Middle frontal gyrus (tissue), 1 donor: ENCODE data around the gene ECHDC3.
A peak's percentile ranks its signal among the peaks of the same experiment; 100 is the strongest.

Experiments used
- DNase-seq: peaks from one replicate; pipeline ENCODE4 v3.0.0-alpha.2; 2015; ENCODE audit warnings: low spot score; ENCODE audit errors: extremely low spot score

The ECHDC3 gene

DNA sequence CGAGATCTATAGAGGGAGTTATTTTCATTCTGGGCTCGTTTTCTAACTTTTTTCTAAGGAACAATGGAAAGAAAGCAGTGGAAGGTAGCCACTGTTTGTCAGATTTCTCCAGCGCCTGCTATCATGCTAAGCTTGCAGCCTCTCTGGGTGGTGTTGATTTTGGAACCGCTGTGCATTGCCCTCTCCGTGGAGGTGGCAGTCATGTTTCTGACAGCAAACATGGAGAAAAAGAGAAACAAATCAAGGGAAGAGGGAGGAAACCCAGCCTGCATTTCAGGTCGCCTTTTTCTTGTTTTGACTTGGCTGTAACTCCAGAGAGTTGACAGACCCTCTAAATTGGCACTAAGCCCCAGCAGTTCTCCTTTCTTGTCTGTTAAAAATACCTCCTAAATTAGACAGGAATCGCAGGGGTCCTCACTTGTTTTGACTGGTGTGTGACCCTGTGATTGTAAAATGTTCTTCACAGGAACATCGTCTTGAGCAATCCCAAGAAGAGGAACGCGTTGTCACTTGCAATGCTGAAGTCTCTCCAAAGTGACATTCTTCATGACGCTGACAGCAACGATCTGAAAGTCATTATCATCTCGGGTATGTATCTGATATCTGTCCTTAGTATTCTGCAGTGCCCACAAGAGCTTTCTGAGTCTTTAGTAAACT lies 4.8 kb downstream of the ECHDC3 start:
- DNase-seq: no peak

DNA sequence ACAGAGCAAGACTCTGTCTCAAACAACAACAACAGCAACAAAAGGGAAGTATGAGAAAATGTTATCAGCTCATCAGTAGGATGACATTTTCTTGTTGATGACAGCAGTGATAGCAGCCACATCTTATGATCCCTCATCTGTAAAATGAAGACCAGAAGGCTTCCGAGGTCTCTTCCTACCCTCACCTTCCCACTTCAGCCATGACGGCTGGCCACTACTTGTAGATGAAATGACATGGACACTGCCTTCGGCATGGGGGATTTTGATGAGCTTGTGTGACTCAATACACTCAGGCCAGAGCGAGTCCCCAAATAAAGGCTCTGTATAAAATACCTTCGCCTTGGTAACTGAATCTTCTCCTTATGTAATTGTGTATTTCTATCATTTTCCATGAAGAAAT lies 6.7 kb downstream of the ECHDC3 start:
- DNase-seq: no peak

DNA sequence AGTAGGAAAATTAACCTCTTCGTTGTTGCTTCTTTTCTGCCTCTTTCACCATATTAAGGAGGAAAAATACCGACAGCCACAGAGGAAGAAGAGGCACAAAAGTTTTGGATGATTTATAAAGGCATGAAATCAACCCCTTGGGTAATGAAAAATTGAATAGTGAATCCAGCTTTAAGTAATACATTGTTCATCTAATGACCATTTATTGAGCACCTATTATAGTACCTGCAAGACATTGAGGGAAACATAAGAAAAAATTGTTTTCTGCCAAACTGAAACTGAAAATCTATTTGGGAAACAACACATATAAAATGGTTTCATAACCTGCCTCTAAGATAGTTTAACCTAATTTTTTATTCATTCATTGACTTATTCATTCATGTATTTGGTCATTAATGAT lies 8.2 kb downstream of the ECHDC3 start:
- DNase-seq: no peak

DNA sequence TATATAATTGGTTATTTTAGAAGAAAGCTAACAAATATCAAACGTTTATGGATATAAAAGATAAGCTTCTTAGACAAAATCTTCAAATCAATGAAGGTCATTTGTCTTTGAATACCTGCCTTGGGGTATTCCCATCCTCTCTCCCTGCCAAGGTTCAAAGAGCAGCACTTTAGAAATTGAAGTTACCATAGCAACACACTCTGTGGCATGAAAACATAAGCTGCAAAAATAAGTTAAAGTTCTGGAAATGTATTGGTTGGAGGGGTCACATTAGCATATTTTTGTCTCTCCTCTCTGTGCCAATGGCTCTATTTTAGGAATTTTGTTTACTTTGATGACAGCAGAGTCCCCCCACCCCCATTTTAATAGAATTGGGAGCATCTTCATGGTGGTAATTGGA lies 12.0 kb downstream of the ECHDC3 start:
- no peak for DNase-seq

DNA sequence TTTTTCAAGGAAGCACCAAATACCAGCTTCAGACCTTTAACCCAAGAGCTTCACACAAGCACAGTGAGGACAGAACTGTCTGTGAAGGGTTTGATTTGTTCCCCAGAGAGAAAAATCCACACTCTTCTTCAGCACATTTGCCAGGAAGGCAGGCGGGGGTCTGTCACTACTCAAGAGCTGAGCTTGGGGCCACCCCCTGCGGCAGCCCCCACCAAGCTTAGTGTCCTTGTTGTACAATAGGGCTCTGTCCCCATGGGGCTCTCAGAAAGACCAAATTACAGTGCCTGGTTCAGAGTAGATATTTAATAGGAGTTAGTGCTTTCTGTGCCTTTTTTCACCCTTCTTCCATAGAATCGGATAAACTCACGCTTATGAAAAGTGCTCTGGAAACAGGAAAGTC lies 12.4 kb downstream of the ECHDC3 start:
- no peak for DNase-seq

DNA sequence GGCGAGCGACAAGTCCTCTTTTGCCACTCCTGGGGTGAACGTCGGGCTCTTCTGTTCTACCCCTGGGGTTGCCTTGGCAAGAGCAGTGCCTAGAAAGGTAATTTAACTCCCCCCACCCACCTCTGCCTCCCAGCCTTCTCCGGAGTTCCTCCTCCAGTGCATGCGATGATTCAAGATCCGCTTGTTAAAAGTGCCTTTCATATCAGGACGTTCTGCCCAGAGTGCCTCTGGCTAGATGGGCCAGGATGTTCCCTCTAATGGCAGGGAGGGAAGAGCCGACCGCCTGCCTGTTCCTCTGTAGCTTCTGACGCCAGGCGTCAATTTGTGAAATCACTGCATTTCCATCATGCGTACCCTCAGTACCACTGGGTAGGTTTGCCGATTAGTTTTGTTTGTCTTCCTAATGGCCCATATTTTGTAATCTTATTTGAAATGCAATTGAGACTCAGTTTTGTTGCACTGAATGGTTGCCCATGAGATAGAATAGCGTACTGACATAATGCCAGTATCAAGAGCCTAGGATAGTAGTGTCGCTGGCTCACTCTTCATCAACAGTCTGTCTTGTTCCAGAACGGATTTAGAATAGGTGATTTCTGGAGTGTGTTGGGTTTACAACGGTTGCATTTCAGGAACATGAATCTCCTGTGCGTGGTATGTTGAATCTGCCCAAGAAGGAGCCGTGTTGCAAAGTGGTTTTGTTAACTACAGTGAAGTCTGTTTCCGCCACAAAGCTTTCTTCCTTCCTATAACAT lies 13.5 kb downstream of the ECHDC3 start:
- no peak for DNase-seq

DNA sequence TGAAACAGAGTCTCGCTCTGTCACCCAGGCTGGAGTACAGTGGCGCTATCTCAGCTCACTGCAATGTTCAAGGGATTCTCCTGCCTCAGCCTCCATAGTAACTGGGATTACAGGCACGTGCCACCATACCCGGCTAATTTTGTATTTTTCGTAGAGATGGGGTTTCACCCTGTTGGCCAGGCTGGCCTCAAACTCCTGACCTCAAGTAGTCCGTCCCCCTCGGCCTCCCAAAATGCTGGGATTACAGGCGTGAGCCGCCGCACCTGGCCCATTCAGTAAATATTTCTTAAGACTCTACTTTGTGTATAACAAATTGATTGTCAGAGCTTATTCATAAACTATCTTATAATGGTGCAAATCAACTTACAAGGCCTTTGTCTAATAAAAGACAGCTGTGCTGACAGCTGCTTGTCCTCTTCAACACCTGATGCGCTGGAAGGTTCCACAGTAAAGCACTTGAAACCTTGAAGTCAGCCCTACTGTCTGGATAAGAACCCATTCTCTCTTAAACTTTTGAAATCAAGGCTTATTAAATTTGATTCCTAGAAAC lies 14.7 kb downstream of the ECHDC3 start:
- no peak for DNase-seq

DNA sequence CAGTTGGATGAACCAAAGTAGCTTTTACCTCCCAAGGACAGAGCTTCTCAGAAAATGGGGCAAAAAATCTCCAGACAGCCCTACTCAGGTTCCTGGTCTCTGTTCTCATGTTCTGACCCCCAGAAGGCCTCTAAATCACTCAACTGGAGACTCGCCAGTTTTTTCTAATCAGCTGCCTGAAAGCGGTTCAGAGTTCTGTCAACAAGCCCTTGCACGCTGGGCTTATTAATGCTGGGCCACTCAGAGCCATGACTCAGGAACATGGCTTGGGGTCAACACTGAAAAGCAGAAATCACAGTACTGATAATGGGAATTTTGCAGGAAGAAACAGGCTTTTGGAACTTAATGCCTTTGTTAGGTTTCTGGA lies 15.3 kb downstream of the ECHDC3 start:
- no peak for DNase-seq

DNA sequence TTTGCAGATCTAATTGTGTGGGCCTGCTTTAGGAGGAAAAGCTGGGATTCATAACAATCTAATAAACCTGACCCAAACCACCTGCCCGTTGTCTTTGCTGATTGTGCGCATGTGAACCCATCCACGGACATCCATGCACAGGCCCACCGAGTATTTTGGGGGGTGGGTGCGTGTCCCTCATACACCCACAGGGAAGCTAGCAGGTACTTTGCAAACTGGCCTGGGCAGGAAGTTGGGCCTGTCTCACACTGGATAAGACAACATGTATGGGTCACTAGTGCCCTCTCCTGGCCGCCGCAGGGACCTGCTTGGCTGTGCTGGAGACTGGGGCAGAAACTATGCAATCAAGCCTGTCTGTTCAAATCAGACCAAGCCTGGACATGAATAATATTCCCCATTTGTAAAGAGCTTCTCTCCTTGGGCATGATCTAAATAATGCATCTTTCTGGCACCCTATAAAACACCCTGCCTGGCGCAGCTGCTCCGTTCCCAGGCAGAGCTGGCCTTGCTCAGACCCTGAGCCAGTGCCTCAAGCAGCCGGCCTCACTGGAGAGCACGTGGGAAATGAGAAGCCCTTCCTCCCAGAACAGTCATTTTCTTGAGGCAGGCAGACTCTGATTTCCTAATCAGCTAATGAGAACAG lies 15.8 kb downstream of the ECHDC3 start:
- DNase-seq: peak; percentile 59

DNA sequence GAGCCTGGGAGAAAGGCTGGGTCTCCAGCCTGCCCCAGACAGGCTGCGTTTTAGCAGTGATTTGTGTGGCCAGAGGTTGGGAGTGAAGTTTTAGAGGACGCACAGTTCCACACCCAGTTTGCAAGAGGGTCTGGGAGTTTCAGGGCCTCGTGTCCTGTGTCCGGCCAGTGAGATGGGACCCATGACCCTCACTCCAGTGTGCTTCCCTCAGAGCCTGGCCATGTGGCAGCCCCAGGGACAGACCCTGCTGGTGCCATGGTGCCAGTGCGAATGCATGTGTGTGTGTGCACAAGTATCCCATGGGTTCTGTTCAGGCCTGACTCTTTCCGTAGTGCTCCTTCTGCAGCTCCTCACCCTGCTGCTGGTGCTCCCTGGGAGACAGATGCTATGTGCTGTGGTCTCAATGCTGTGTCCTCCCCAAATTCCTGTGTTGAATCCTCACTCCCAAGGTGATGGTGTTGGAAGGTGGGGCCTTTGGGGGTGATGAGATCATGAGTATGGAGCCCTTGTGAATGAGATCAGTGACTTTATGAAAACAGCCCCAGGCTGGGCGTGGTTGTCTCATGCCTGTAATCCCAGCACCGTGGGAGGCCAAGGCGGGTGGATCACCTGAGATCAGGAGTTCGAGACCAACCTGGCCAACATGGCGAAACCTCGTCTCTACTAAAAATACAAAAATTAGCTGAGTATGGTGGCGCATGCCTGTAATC lies 16.5 kb downstream of the ECHDC3 start:
- DNase-seq: no peak

DNA sequence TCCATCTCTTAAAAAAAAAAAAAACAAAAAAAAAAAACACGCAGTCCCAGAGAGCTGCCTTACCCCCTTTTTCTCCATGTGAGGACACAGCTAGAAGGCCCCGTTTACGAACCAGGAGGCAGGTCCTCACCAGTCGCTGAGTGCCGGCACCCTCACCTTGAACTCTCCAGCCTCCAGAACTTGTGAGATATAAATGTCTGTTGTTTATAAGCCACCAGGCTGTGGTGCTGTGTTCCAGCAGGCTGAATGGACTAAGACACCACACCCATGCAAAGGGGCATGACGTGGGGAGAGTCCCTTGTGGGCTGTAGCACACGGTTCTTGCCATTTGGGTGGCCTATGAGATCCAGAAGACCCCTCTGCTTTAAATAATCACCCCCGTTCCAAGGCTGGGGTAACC lies 17.2 kb downstream of the ECHDC3 start:
- DNase-seq: no peak

DNA sequence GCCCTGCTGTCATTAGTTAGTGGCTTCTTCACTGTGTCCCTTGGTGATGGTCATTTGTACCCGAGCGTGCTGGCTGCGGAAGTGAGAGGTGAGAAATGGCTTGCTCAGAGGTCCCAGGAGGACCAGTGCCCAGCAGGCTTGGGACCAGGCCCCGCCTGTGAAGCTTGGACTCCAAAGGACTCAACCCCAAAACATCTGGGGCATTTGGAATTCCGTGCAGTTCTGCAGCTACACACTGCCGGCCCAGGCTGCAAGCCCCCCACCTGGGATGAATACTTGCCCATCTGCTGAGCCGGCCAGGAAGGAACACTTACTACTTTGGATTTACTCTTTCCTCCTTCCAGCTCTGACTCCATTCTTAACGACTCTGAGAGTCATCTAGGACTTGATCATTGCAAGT lies 18.0 kb downstream of the ECHDC3 start:
- no peak for DNase-seq

DNA sequence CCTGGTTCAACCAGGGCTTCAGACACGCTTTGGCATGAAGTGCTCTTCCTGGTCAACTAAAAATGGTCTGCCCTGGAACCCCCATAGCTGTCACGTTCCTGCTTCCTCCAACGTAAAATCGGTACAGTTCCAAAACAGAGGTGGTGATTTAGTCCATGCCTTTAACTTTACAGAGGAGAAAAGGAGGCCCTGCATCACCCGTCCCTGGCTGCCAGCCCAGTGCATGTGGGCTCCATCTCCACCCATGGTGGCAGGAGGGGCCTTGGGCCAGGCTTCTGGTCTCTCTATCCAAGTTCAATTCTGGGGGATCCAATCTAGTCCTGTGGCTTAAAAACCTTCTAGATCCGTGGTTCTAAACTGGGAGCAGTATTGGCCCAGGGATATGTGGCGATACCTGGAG lies 18.7 kb downstream of the ECHDC3 start:
- no peak for DNase-seq

DNA sequence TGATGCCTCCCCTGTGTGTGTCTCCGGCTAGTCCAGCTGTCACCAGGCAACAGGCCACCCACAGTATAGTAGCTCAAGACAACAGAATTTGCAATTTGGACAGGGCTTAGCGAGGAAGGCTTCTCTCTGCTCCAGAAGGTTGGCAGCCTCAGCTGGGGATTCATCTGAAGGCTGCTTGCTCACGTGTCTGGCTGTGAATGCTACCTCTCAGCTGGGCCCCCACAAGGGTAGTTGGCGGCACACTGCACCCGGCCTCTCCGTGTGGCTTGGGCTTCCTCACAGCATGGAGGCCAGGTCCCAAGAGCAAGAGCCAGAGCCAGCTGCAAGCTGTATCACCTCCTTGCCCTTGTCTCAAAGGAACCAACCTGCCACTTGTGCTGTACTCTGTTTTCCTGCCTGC lies 19.2 kb downstream of the ECHDC3 start:
- no peak for DNase-seq

DNA sequence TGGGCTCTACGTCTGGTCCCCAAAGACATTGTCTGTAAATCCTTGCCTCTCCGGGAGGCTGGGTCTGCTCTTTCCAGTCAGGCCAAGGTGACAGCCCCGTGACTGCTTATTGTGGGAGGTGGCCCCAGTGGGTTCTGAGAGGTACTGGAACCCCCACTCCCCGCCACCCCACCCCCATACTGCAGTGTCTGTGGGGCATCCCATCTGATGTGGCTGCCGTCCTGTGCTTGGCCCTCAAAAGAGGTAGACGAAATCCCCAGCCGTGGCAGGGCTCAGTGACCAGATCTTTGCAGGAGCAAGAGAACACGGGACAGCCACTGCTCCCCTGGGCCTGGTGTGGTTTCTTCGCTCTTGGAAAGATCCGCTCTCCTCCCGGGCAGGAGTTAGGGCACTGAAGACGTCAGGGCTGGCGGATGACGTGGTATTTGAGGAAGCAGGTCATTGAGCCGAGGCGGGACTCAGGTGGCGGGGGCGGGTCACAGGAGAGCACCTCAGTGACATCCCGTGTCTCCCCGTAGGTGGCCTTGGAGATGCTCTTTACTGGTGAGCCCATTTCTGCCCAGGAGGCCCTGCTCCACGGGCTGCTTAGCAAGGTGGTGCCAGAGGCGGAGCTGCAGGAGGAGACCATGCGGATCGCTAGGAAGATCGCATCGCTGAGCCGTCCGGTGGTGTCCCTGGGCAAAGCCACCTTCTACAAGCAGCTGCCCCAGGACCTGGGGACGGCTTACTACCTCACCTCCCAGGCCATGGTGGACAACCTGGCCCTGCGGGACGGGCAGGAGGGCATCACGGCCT lies 20.7 kb downstream of the ECHDC3 start:
- DNase-seq: no peak

DNA sequence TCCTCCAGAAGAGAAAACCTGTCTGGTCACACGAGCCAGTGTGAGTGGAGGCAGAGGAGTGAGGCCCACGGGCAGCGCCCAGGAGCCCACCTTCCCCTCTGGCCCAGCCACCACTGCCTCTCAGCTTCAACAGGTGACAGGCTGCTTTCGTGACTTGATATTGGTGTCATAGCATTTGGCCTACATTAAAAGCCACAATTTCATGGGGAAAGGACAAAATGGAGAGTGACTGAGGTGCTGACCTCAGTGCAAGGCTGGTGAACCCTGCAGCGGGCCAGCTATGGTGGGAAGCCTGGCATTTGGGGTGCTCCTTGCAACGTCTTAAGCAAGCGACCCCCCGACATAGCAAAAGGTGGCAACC lies 21.3 kb downstream of the ECHDC3 start:
- no peak for DNase-seq

DNA sequence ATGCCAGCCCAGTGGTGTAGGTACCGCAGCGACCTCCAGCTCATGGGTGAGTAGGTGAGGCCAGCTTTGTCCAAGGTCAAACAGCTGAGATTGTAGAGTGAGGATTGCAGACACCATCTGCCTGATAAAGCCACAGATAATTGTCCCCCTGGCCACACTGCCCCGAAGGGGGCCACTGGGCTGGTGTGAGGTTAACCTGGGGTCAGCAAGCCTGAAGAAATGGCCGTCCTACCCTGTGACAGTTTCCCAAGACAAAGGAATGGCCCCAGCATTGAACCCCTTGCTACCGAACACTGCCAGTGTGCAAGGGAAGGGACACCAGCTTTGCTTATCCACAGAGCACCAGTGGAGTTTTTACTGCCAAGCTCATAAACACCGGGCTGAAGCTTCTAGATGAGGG lies 23.0 kb downstream of the ECHDC3 start:
- no peak for DNase-seq

DNA sequence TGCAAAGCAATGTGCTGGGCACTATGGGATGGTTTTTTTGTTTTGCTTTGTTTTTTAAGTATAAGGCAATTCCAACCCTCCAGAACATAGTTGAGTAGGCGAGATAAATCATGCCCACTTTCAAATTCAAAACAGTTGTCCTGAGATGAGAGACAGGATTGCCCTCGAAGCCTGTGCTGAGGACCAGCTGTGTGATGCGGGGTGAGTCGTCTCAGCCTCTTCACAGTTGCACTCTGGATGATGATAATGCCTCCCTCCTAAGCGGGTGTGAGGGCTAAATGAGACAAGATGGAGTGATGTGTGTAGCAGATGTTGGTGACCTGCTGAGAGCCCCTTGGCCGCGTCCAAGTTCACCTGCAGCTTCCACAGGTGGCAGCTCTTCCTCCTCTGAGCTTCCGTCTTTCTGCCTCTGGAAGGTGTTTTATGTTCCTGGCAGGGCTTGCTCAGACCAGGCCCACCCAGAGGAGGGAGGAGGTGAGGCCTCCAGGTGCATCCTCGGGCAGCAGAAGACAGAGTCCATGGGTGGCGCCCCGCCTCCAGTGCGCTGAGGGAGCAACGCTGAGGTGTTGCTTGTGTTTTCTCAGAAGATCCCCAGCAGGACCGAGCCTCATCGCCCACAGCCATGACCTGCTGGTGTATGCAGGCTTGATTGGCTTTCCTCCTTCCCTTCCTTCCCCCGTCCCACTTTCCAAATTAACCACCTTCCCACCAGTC lies 30.6 kb downstream of the ECHDC3 start:
- no peak for DNase-seq

DNA sequence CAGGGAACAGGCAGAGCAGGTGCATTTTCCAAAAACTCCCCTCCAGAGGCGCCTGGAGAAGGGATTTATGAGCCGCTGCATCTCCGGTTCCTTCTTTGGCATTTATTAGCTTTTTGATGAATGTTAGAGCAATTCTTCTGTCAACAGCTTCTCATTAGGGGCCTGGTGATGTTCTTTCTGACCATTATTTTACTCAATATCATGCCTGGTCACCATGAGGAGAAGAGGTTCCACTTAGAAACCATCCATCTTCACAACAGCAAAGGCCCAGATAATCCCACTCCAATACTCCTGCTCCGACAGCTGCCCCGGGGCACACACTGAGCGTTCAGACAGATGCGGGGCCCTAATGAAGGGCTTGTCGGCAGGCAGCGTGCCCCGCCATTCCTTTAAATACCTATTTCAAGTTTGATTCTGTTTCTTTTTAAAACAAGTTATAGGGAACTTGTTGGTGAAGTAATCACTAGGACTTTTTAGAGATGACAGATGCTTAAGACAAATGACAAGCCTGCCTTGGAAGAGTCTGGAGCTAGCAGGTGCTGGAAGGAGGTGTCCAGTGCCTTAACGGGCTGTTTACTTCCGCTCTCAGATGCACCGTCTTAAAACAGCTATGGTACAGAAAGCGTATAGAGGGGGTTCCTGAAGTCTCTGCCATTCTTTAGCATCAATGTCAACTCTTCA lies 31.7 kb downstream of the ECHDC3 start:
- DNase-seq: no peak

DNA sequence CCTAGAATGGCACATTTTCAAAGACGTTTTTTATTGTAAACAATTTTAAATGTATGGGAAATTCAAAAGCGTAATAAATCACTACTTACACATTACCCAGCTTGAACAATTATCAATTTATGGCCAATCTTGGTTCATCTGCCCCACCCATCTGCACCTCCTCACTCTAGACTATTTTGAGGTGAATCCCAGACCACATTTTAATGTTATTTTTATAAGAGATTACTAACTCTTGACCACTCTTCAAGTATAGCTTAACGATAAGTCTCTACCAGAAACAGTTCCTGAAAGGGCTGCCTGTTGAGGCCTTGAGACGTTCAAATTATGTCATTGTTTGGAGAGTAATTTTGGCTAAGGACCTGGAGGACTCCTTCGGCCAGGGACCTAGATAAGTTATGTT lies 33.2 kb downstream of the ECHDC3 start:
- no peak for DNase-seq
